A549 (cell line): ENCODE data around the gene GRIA3. TPM values are rescaled to one million over a fixed set of nuclear protein-coding genes. Genes with fewer than 3 reads are reported as not detected.

Experiments used
- ATAC-seq, 2 experiments: fragments of 200-7000 bp in 1 of 2; fragments of >200 bp in 1 of 2; cut with Nextera tagmentation in 1 of 2; cut with Tn5 transposase in 1 of 2; 3 replicates each; pipeline versions ENCODE4 v1.8.0 to v1.9.1; 2018 to 2020; ENCODE audit warnings: mild to moderate bottlenecking in 1 of 2, moderate library complexity in 1 of 2
- CTCF ChIA-PET: fragments of 300-600 bp; sonication (Branson Sonifier 250); formaldehyde crosslinking; extraction: SDS; loops from one replicate; lab custom pipeline; 2021; ENCODE audit warnings: antibody characterized with exemption, inconsistent platforms; lab: Yijun Ruan, JAX
- POLR2A ChIA-PET: fragments of 350-600 bp; formaldehyde crosslinking; extraction: SDS; loops from one replicate; lab custom pipeline; 2021; ENCODE audit warnings: antibody characterized with exemption, inconsistent platforms; lab: Yijun Ruan, JAX
- DNase-seq, 2 experiments: peaks; one replicate each; pipeline versions ENCODE4 v3.0.0 to v3.0.0-alpha.2; 2011 to 2016; ENCODE audit warnings: low read depth in 1 of 2, low spot score in 1 of 2
- FAIRE-seq: peaks from 2 replicates; lab custom pipeline; 2011; peaks lifted over from hg19 to GRCh38; lab: Jason Lieb, UNC
- H3K27ac ChIP-seq, 2 experiments: fragments of >200 bp; sonication (Bioruptor Twin); formaldehyde crosslinking; 3 replicates each; pipeline ENCODE4 v1.5.1; 2016 to 2017
- H3K4me1 ChIP-seq: fragments of >200 bp; sonication (Bioruptor Twin); formaldehyde crosslinking; 3 replicates; pipeline ENCODE4 v1.6.1; 2016
- H3K4me2 ChIP-seq: fragments of >200 bp; sonication (Bioruptor Twin); formaldehyde crosslinking; 3 replicates; pipeline ENCODE4 v1.6.1; 2016
- H3K4me3 ChIP-seq: fragments of >200 bp; sonication (Bioruptor Twin); formaldehyde crosslinking; 3 replicates; pipeline ENCODE4 v1.5.1; 2016
- H3K9me3 ChIP-seq: fragments of >200 bp; sonication (Bioruptor Twin); formaldehyde crosslinking; 3 replicates; pipeline ENCODE4 v1.6.1; 2016
- BHLHE40 ChIP-seq: IDR thresholded peaks from 2 replicates; pipeline ENCODE4 v1.6.1; 2012; ENCODE audit warnings: low read depth, low read length, inconsistent platforms
- CBX8 ChIP-seq: fragments of 200-600 bp; sonication (generic); IDR thresholded peaks from 2 replicates; pipeline ENCODE4 v1.6.1; 2016
- CHD2 ChIP-seq: fragments of 150-350 bp; IDR thresholded peaks from 2 replicates; pipeline ENCODE4 v1.6.1; 2014; ENCODE audit warnings: low read length; ENCODE audit not compliant: partially characterized antibody
- ELK1 ChIP-seq: fragments of 150-350 bp; IDR thresholded peaks from 2 replicates; pipeline ENCODE4 v1.6.1; 2014; ENCODE audit warnings: low read depth, mild to moderate bottlenecking, low read length
- EP300 ChIP-seq, 2 experiments: fragments of >200 bp; sonication (Bioruptor Twin); formaldehyde crosslinking; IDR thresholded peaks; 2 replicates in 1 of 2; 3 replicates in 1 of 2; pipeline ENCODE4 v1.6.1; 2016 to 2017
- FOSL2 ChIP-seq, 2 experiments: fragments of 450-650 bp in 1 of 2; fragments of >200 bp in 1 of 2; sonication (Bioruptor Twin) in 1 of 2; formaldehyde crosslinking; IDR thresholded peaks; 2 replicates each; pipeline versions ENCODE4 v1.5.0 to v1.6.1; 2016 to 2020; ENCODE audit warnings: mild to moderate bottlenecking in 1 of 2, moderate library complexity in 1 of 2
- GATA3 ChIP-seq: IDR thresholded peaks from 2 replicates; pipeline ENCODE4 v1.6.1; 2012; ENCODE audit warnings: borderline replicate concordance
- HDAC2 ChIP-seq: fragments of 200-600 bp; sonication (generic); IDR thresholded peaks from 2 replicates; pipeline ENCODE4 v1.6.1; 2016
- HOXB13 ChIP-seq: fragments of 250-450 bp; sonication (Bioruptor Pico); IDR thresholded peaks from 2 replicates; pipeline ENCODE4 v1.5.0; 2020; ENCODE audit warnings: low read depth, mild to moderate bottlenecking, moderate library complexity
- HOXB5 ChIP-seq: fragments of 250-450 bp; sonication (Bioruptor Pico); IDR thresholded peaks from 2 replicates; pipeline ENCODE4 v1.5.0; 2020; ENCODE audit warnings: mild to moderate bottlenecking, moderate library complexity
- JUN ChIP-seq, 2 experiments: fragments of >200 bp; sonication (Bioruptor Twin); formaldehyde crosslinking; IDR thresholded peaks; 2 replicates in 1 of 2; 3 replicates in 1 of 2; pipeline ENCODE4 v1.6.1; 2016 to 2017
- KDM1A ChIP-seq: fragments of 200-600 bp; sonication (generic); IDR thresholded peaks from 2 replicates; pipeline ENCODE4 v1.6.1; 2016; ENCODE audit warnings: low read depth, mild to moderate bottlenecking
- MAFK ChIP-seq: fragments of 450-650 bp; IDR thresholded peaks from 2 replicates; pipeline ENCODE4 v1.6.1; 2014; ENCODE audit not compliant: partially characterized antibody
- MAZ ChIP-seq: fragments of 150-350 bp; IDR thresholded peaks from 2 replicates; pipeline ENCODE4 v1.6.1; 2014; ENCODE audit warnings: antibody characterized with exemption, low read depth, low read length, borderline replicate concordance
- NFE2L2 ChIP-seq: fragments of 150-350 bp; conservative IDR thresholded peaks from 2 replicates; pipeline ENCODE4 v1.6.1; 2014; ENCODE audit warnings: low read length
- NPAS2 ChIP-seq: fragments of 250-450 bp; sonication (Bioruptor Pico); IDR thresholded peaks from 2 replicates; pipeline ENCODE4 v1.8.0; 2022; ENCODE audit warnings: mild to moderate bottlenecking, moderate library complexity, borderline replicate concordance
- POLR2AphosphoS2 ChIP-seq: conservative IDR thresholded peaks from 2 replicates; pipeline ENCODE4 v1.6.1; 2012; ENCODE audit warnings: low read length, improper control_type of control experiment, inconsistent platforms
- RAD21 ChIP-seq, 2 experiments: fragments of >200 bp in 1 of 2; sonication (Bioruptor Twin) in 1 of 2; formaldehyde crosslinking in 1 of 2; IDR thresholded peaks in 1 of 2; conservative IDR thresholded peaks in 1 of 2; 2 replicates in 1 of 2; 3 replicates in 1 of 2; pipeline ENCODE4 v1.6.1; 2012 to 2018; ENCODE audit warnings: inconsistent platforms in 1 of 2
- RCOR1 ChIP-seq: fragments of 150-350 bp; IDR thresholded peaks from 2 replicates; pipeline ENCODE4 v1.6.1; 2014; ENCODE audit warnings: antibody characterized with exemption, low read length, low read depth
- RNF2 ChIP-seq: fragments of 200-600 bp; sonication (generic); IDR thresholded peaks from 2 replicates; pipeline ENCODE4 v1.6.1; 2016; ENCODE audit warnings: low read depth, mild to moderate bottlenecking, antibody characterized with exemption, moderate library complexity, borderline replicate concordance
- TFCP2L1 ChIP-seq: fragments of 250-450 bp; sonication (Bioruptor Pico); IDR thresholded peaks from 2 replicates; pipeline ENCODE4 v1.5.0; 2021; ENCODE audit warnings: mild to moderate bottlenecking
- WGBS: methylation state at CpG from one replicate; pipeline ENCODE4 v1.1.6; 2017; ENCODE audit errors: missing lambda C conversion rate; 5-methylcytosine and 5-hydroxymethylcytosine counted together
- polyA plus RNA-seq, 4 experiments: library from polyadenylated mRNA; depleted of rRNA in 3 of 4; stranded (reverse); fragments of >200 nt; fragmentation: RNase III in 1 of 4; extraction: RNeasy Plus Mini Kit Qiagen cat#74134 plus additional on column Dnase treatment in 1 of 4; gene quantifications; 2 replicates in 3 of 4; 3 replicates in 1 of 4; pipeline ENCODE4 v1.2.3, GENCODE V29; 2011 to 2017
- TF ChIP-seq, protein P1 (sequence below): IDR thresholded peaks from 2 replicates; pipeline ENCODE4 v1.6.1; 2012
- TF ChIP-seq, protein P2 (sequence below): fragments of >200 bp; sonication (Bioruptor Twin); formaldehyde crosslinking; IDR thresholded peaks from 3 replicates; pipeline ENCODE4 v1.6.1; 2016
- TF ChIP-seq, protein P3 (sequence below): fragments of >200 bp; sonication (Bioruptor Twin); formaldehyde crosslinking; IDR thresholded peaks from 3 replicates; pipeline ENCODE4 v1.5.1; 2016

Gene GRIA3
- polyA plus RNA-seq, 2 of the 4 experiments (the other 2 are of a cell fraction), result not detected

DNA sequence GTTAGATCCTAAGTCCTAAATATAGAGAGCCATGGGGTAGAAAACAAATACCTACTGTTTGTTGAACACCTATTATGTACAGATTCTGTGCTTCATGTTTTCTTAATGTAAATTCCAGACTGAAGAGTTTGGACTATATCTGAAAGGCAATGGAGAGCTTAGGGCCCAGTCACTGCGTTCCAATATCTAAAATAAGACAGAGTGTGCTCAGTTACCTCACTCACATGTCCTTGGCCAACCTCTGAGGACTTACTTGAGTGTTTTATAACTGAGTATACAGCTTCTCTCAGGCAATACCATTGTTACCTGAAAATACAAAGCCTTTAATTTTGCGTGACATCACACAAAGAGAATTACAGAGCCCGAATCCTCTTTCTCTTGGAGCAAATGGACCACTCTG lies 53.2 kb downstream of the GRIA3 start:
- H3K9me3 ChIP-seq, result no peaks in the 10 kb centered on the region
- no peaks in the 10 kb centered on the region for H3K4me1 ChIP-seq
- no peak for DNase-seq
- no peak for ATAC-seq
- ChIA-PET CTCF (no interaction called here), POLR2A (no interaction called here)
- H3K4me2 ChIP-seq, result no peak overlapping the region
- TF ChIP-seq NFE2L2 (no peak), RAD21 (conservative IDR thresholded peaks at IDR 0.05 in 1 of 2, IDR thresholded peaks at IDR 0.05 in 1 of 2) (no peak), MAZ (no peak), RNF2 (no peak), GATA3 (no peak), RCOR1 (no peak), FOSL2 (IDR thresholded peaks at IDR 0.05) (no peak), FOSL2 (CRISPR knock-in tag; IDR thresholded peaks at IDR 0.05) (no peak), JUN (IDR thresholded peaks at IDR 0.05) (no peak), HDAC2 (no peak), BHLHE40 (no peak), NPAS2 (no peak)
- TF ChIP-seq, protein P1, sequence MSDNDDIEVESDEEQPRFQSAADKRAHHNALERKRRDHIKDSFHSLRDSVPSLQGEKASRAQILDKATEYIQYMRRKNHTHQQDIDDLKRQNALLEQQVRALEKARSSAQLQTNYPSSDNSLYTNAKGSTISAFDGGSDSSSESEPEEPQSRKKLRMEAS, result no peak
- TF ChIP-seq, protein P2, sequence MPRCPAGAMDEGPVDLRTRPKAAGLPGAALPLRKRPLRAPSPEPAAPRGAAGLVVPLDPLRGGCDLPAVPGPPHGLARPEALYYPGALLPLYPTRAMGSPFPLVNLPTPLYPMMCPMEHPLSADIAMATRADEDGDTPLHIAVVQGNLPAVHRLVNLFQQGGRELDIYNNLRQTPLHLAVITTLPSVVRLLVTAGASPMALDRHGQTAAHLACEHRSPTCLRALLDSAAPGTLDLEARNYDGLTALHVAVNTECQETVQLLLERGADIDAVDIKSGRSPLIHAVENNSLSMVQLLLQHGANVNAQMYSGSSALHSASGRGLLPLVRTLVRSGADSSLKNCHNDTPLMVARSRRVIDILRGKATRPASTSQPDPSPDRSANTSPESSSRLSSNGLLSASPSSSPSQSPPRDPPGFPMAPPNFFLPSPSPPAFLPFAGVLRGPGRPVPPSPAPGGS, result no peak
- WGBS, result 55% methylated on average over 3 of the region's 3 CpGs
- H3K27ac ChIP-seq, result no peak overlapping the region
- FAIRE-seq, result no peak
- H3K4me3 ChIP-seq, result no peak overlapping the region

GRCh38 chrX:123254457-123254856 lies 70.4 kb downstream of the GRIA3 start:
- POLR2A ChIA-PET, result no interaction called here
- H3K9me3 ChIP-seq, result no peaks in the 10 kb centered on the region
- no peak overlapping the region for H3K4me3 ChIP-seq
- H3K4me2 ChIP-seq, result no peak overlapping the region
- no peak overlapping the region for H3K27ac ChIP-seq
- CTCF ChIA-PET, result no interaction called here
- no peak for DNase-seq
- 7% methylated on average over 1 of the region's 1 CpG for WGBS
- no peak for FAIRE-seq
- TF ChIP-seq RNF2 (no peak), MAFK (peak; percentile 80)
- no peak for ATAC-seq
- no peaks in the 10 kb centered on the region for H3K4me1 ChIP-seq

DNA sequence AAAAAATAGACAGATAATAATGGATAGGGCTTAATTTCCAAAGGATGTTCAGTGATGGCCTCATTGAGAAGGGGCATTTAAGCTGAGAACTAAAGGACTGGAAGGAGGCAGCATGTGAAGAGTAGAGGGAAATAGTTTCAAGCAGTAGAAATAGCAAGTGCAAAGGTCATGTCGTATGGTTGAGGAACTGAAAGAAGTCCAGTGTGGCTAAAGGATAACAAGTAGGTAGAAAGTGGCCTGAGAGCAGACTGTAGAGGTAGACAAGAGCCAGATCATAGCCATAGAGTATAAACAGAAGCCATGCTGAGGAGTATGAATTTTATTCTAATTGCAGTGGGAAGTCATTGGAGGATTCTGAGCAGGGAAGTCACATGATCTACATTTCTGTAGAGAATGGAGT lies 72.3 kb downstream of the GRIA3 start:
- TF ChIP-seq RCOR1, result no peak
- Histone ChIP-seq H3K27ac (no peak overlapping the region), H3K4me3 (no peak overlapping the region), H3K4me2 (no peak overlapping the region), H3K9me3 (no peaks in the 10 kb centered on the region), H3K4me1 (no peaks in the 10 kb centered on the region)
- FAIRE-seq (no peak), ATAC-seq (no peak), DNase-seq (no peak)
- POLR2A ChIA-PET, result no interaction called here
- WGBS, result 42% methylated on average over 1 of the region's 1 CpG
- CTCF ChIA-PET, result interaction anchor here (1.3 kb wide), 1 partner anchor 10 kb away, joined by 3 read pairs; no protein-coding TSS in a partner anchor

DNA sequence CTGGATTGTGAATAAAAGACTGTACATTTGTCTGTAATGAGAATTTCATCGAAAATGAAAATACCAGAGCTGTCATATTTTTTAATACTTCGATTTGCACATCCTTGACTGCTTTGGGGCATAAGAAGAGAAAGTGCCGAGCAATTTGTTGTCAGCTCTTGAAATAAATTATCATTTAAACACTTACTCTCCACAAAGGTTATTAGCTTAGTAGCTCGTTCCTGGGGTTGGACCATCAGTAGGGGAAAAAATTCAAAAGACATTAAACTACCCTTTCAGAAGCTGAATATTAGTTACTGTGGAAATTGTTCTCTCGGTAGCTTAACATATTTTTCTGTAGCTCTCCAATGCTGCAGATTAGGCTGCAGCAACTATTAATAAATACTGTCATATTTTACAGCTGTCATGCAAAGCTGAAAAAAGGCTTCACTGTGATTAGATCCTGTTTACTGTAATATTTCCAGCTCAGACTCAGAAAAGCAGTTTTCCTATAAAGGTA lies 76.9 kb downstream of the GRIA3 start:
- Histone ChIP-seq H3K4me2 (no peak overlapping the region), H3K4me1 (no peaks in the 10 kb centered on the region), H3K27ac (no peak overlapping the region), H3K9me3 (no peaks in the 10 kb centered on the region), H3K4me3 (no peak overlapping the region)
- DNase-seq (no peak), FAIRE-seq (peak; percentile 54), ATAC-seq (no peak)
- 39% methylated on average over 5 of the region's 5 CpGs for WGBS
- TF ChIP-seq POLR2AphosphoS2, result no peak
- ChIA-PET POLR2A (no interaction called here), CTCF (no interaction called here)

- no peak for FAIRE-seq
- Histone ChIP-seq H3K27ac (no peak overlapping the region), H3K4me1 (no peaks in the 10 kb centered on the region), H3K9me3 (no peaks in the 10 kb centered on the region), H3K4me2 (no peak overlapping the region), H3K4me3 (no peak overlapping the region)
- no peak for ATAC-seq
- WGBS, result 38% methylated on average over 7 of the region's 8 CpGs
- CTCF ChIA-PET, result no interaction called here
- no peak for DNase-seq
- POLR2A ChIA-PET, result no interaction called here
- TF ChIP-seq EP300 (IDR thresholded peaks at IDR 0.05) (no peak), NPAS2 (no peak), TFCP2L1 (CRISPR knock-in tag) (no peak), FOSL2 (IDR thresholded peaks at IDR 0.05) (no peak), FOSL2 (CRISPR knock-in tag; IDR thresholded peaks at IDR 0.05) (no peak), CBX8 (no peak), ELK1 (no peak), HOXB5 (CRISPR knock-in tag) (no peak), CHD2 (no peak), NFE2L2 (no peak), KDM1A (no peak), POLR2AphosphoS2 (no peak), HOXB13 (CRISPR knock-in tag) (no peak)
- TF ChIP-seq, protein P3, sequence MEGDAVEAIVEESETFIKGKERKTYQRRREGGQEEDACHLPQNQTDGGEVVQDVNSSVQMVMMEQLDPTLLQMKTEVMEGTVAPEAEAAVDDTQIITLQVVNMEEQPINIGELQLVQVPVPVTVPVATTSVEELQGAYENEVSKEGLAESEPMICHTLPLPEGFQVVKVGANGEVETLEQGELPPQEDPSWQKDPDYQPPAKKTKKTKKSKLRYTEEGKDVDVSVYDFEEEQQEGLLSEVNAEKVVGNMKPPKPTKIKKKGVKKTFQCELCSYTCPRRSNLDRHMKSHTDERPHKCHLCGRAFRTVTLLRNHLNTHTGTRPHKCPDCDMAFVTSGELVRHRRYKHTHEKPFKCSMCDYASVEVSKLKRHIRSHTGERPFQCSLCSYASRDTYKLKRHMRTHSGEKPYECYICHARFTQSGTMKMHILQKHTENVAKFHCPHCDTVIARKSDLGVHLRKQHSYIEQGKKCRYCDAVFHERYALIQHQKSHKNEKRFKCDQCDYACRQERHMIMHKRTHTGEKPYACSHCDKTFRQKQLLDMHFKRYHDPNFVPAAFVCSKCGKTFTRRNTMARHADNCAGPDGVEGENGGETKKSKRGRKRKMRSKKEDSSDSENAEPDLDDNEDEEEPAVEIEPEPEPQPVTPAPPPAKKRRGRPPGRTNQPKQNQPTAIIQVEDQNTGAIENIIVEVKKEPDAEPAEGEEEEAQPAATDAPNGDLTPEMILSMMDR, result no peak
Measured at GRCh38 chrX:123263270-123263669, 79.2 kb downstream of the GRIA3 start.
